Measurements from ENCODE around the gene RIMBP3C.
"Not testable (repeated sequence)": the region's sequence is repeated elsewhere in the genome, so short reads cannot be mapped to it uniquely, and the experiment has no call there.

DNA sequence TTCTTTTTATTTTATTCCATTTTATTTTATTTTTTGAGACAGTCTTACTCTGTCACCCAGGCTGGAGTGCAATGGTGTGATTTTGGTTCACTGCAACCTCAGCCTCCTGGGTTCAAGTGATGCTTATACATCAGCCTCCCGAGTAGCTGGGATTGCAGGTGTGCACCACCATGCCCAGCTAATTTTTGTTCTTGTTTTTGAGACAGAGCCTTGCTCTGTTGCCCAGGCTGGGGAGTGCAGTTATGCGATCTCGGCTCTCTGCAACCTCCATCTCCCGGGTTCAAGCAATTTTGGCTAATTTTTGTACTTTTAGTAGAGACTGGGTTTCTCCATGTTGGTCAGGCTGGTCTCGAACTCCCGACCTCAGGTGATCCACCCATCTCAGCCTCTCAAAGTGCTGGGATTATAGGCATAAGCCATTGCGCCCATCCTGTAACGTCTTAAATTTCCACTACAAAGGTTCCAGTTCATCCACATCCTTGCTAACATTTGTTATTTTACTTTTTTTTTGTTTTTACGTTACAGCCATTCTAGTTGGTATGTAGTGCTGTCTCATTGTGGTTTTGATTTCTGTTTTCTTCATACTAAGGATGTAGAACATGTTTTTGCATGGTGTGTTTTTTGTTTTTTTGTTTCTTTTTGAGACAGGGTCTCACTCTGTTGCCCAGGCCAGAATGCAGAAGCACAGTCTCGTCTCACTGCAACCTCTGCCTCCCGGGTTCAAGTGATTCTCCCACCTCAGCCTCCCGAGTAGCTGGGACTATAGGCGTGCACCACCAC, 45.3 kb upstream of the RIMBP3C start:
- TF ChIP-seq, protein P1, sequence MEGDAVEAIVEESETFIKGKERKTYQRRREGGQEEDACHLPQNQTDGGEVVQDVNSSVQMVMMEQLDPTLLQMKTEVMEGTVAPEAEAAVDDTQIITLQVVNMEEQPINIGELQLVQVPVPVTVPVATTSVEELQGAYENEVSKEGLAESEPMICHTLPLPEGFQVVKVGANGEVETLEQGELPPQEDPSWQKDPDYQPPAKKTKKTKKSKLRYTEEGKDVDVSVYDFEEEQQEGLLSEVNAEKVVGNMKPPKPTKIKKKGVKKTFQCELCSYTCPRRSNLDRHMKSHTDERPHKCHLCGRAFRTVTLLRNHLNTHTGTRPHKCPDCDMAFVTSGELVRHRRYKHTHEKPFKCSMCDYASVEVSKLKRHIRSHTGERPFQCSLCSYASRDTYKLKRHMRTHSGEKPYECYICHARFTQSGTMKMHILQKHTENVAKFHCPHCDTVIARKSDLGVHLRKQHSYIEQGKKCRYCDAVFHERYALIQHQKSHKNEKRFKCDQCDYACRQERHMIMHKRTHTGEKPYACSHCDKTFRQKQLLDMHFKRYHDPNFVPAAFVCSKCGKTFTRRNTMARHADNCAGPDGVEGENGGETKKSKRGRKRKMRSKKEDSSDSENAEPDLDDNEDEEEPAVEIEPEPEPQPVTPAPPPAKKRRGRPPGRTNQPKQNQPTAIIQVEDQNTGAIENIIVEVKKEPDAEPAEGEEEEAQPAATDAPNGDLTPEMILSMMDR (conservative IDR thresholded peaks at IDR 0.05; ENCODE audit: low read length): not testable (repeated sequence)
- TF ChIP-seq EZH2phosphoT487 (IDR thresholded peaks at IDR 0.05; ENCODE audit: borderline replicate concordance): not testable (repeated sequence)

Data from Loucy (cell line).